ENCODE results near the gene NYAP2. TPM values are rescaled to one million over a fixed set of nuclear protein-coding genes. Genes with fewer than 3 reads are reported as not detected.

The NYAP2 gene
- total RNA-seq (2014; rRNA removed; shearing (Covaris generic)): not detected in 2 replicates

- no peak for DNase-seq (ENCODE audit: low spot score)
Measured at GRCh38 chr2:225399504-225399903, at the start of gene NYAP2. Gene NYAP2, plus strand, starts transcription at chr2:225399710. Its CDS starts 9,171 bp downstream, at chr2:225408881.

- DNase-seq (ENCODE audit: low spot score): no peak
Measured at GRCh38 chr2:225353579-225354085, 45.9 kb upstream of the NYAP2 start.

- peak; percentile 81 for DNase-seq (ENCODE audit: low spot score)
Measured at GRCh38 chr2:225354281-225354774, 45.2 kb upstream of the NYAP2 start.

GRCh38 chr2:225355788-225356187, 43.7 kb upstream of the NYAP2 start:
- no peak for DNase-seq (ENCODE audit: low spot score)

GRCh38 chr2:225366731-225367130, 32.8 kb upstream of the NYAP2 start:
- no peak for DNase-seq (ENCODE audit: low spot score)

GRCh38 chr2:225367482-225367881, 32.0 kb upstream of the NYAP2 start:
- no peak for DNase-seq (ENCODE audit: low spot score)

- no peak for DNase-seq (ENCODE audit: low spot score)
Measured at GRCh38 chr2:225378984-225379383, 20.5 kb upstream of the NYAP2 start.

- DNase-seq (ENCODE audit: low spot score): no peak
Measured at GRCh38 chr2:225379856-225380255, 19.7 kb upstream of the NYAP2 start.

GRCh38 chr2:225381609-225382008, 17.9 kb upstream of the NYAP2 start:
- no peak for DNase-seq (ENCODE audit: low spot score)

- no peak for DNase-seq (ENCODE audit: low spot score)
Measured at GRCh38 chr2:225398372-225398771, 1.1 kb upstream of the NYAP2 start.

GRCh38 chr2:225400060-225400511, 576 bp downstream of the NYAP2 start:
- peak; percentile 42 for DNase-seq (ENCODE audit: low spot score)

- no peak for DNase-seq (ENCODE audit: low spot score)
Measured at GRCh38 chr2:225400546-225401400, 1.3 kb downstream of the NYAP2 start.

GRCh38 chr2:225402210-225402776, 2.8 kb downstream of the NYAP2 start:
- no peak for DNase-seq (ENCODE audit: low spot score)

- no peak for DNase-seq (ENCODE audit: low spot score)
Measured at GRCh38 chr2:225411452-225411851, 11.9 kb downstream of the NYAP2 start.

- no peak for DNase-seq (ENCODE audit: low spot score)
Measured at GRCh38 chr2:225413786-225414185, 14.3 kb downstream of the NYAP2 start.

GRCh38 chr2:225414902-225415301, 15.4 kb downstream of the NYAP2 start:
- no peak for DNase-seq (ENCODE audit: low spot score)

GRCh38 chr2:225415341-225415740, 15.8 kb downstream of the NYAP2 start:
- DNase-seq (ENCODE audit: low spot score): no peak

- DNase-seq (ENCODE audit: low spot score): no peak
Measured at GRCh38 chr2:225415792-225416191, 16.3 kb downstream of the NYAP2 start.

- DNase-seq (ENCODE audit: low spot score): no peak
Measured at GRCh38 chr2:225416616-225417367, 17.3 kb downstream of the NYAP2 start.

GRCh38 chr2:225419033-225419432, 19.5 kb downstream of the NYAP2 start:
- DNase-seq (ENCODE audit: low spot score): no peak

- no peak for DNase-seq (ENCODE audit: low spot score)
Measured at GRCh38 chr2:225422145-225422544, 22.6 kb downstream of the NYAP2 start.

GRCh38 chr2:225425284-225425683, 25.8 kb downstream of the NYAP2 start:
- no peak for DNase-seq (ENCODE audit: low spot score)
